ENCODE results near the gene ZXDC. TPM values are rescaled to one million over a fixed set of nuclear protein-coding genes. Genes with fewer than 3 reads are reported as not detected.

The ZXDC gene
- 15.9 and 17.2 TPM in 2 replicates for total RNA-seq (2014; rRNA removed; shearing (Covaris generic))

GRCh38 chr3:126475413-126476114 is at the start of gene ZXDC:
ZXDC (minus strand) TSS chr3:126475891; CDS start chr3:126475865, 26 bp downstream.
- Histone ChIP-seq H3K9me3 (replicated peaks) (no peaks in the 10 kb centered on the region), H3K27me3 (no peaks in the 10 kb centered on the region), H3K36me3 (peaks cover 9% of the 10 kb centered on the region), H3K4me3 (peak within 1 kb of the TSS; percentile 79), H3K4me1 (peaks cover 20% of the 10 kb centered on the region), H3K27ac (no peak within 1 kb of the TSS)
- peak; percentile 88 to 92 for DNase-seq

- no peaks in the 10 kb centered on the region for H3K36me3 ChIP-seq
- H3K4me1 ChIP-seq = no peaks in the 10 kb centered on the region
- H3K9me3 ChIP-seq (replicated peaks) = no peaks in the 10 kb centered on the region
- no peak overlapping the region for H3K27ac ChIP-seq
- no peak overlapping the region for H3K4me3 ChIP-seq
- H3K27me3 ChIP-seq = no peaks in the 10 kb centered on the region
- DNase-seq = no peak
Observed at GRCh38 chr3:126525091-126525852, 49.6 kb upstream of the ZXDC start.

- Histone ChIP-seq H3K9me3 (replicated peaks) (no peaks in the 10 kb centered on the region), H3K27me3 (no peaks in the 10 kb centered on the region), H3K36me3 (no peaks in the 10 kb centered on the region), H3K27ac (no peak overlapping the region), H3K4me3 (no peak overlapping the region), H3K4me1 (no peaks in the 10 kb centered on the region)
- no peak for DNase-seq
Observed at GRCh38 chr3:126524429-126524988, 48.8 kb upstream of the ZXDC start.

GRCh38 chr3:126523745-126524428 is 48.2 kb upstream of the ZXDC start, which contains the start of gene CHST13:
CHST13 (plus strand) TSS chr3:126524155; CDS start chr3:126524333, 178 bp downstream.
- DNase-seq = no peak
- no peak within 1 kb of the TSS for H3K27ac ChIP-seq
- H3K27me3 ChIP-seq = no peaks in the 10 kb centered on the region
- no peaks in the 10 kb centered on the region for H3K9me3 ChIP-seq (replicated peaks)
- no peak within 1 kb of the TSS for H3K4me3 ChIP-seq
- no peaks in the 10 kb centered on the region for H3K4me1 ChIP-seq
- H3K36me3 ChIP-seq = no peaks in the 10 kb centered on the region

GRCh38 chr3:126522363-126522788 is 46.7 kb upstream of the ZXDC start:
- Histone ChIP-seq H3K4me3 (no peak overlapping the region), H3K27me3 (no peaks in the 10 kb centered on the region), H3K36me3 (no peaks in the 10 kb centered on the region), H3K4me1 (no peaks in the 10 kb centered on the region), H3K9me3 (replicated peaks) (no peaks in the 10 kb centered on the region), H3K27ac (no peak overlapping the region)
- DNase-seq = peak; percentile 43 to 75

GRCh38 chr3:126521122-126521891 is 45.6 kb upstream of the ZXDC start:
- Histone ChIP-seq H3K9me3 (replicated peaks) (no peaks in the 10 kb centered on the region), H3K36me3 (no peaks in the 10 kb centered on the region), H3K4me1 (no peaks in the 10 kb centered on the region), H3K27me3 (no peaks in the 10 kb centered on the region), H3K27ac (no peak overlapping the region), H3K4me3 (no peak overlapping the region)
- no peak for DNase-seq

GRCh38 chr3:126519506-126520455 is 44.1 kb upstream of the ZXDC start:
- H3K36me3 ChIP-seq = no peaks in the 10 kb centered on the region
- H3K27me3 ChIP-seq = no peaks in the 10 kb centered on the region
- H3K27ac ChIP-seq = no peak overlapping the region
- H3K4me1 ChIP-seq = no peaks in the 10 kb centered on the region
- H3K9me3 ChIP-seq (replicated peaks) = no peaks in the 10 kb centered on the region
- H3K4me3 ChIP-seq = no peak overlapping the region
- no peak for DNase-seq

GRCh38 chr3:126518779-126519177 is 43.1 kb upstream of the ZXDC start:
- Histone ChIP-seq H3K27ac (no peak overlapping the region), H3K27me3 (no peaks in the 10 kb centered on the region), H3K4me3 (no peak overlapping the region), H3K9me3 (replicated peaks) (no peaks in the 10 kb centered on the region), H3K4me1 (no peaks in the 10 kb centered on the region), H3K36me3 (no peaks in the 10 kb centered on the region)
- no peak for DNase-seq

- no peak overlapping the region for H3K4me3 ChIP-seq
- H3K27ac ChIP-seq = no peak overlapping the region
- H3K4me1 ChIP-seq = no peaks in the 10 kb centered on the region
- DNase-seq = no peak
- H3K36me3 ChIP-seq = no peaks in the 10 kb centered on the region
- H3K27me3 ChIP-seq = no peaks in the 10 kb centered on the region
- H3K9me3 ChIP-seq (replicated peaks) = no peaks in the 10 kb centered on the region
Observed at GRCh38 chr3:126517986-126518778, 42.5 kb upstream of the ZXDC start.

- Histone ChIP-seq H3K9me3 (replicated peaks) (no peaks in the 10 kb centered on the region), H3K4me3 (no peak within 1 kb of the TSS), H3K27me3 (no peaks in the 10 kb centered on the region), H3K36me3 (no peaks in the 10 kb centered on the region), H3K4me1 (no peaks in the 10 kb centered on the region), H3K27ac (no peak within 1 kb of the TSS)
- DNase-seq = no peak
Observed at GRCh38 chr3:126517291-126517951, 41.7 kb upstream of the ZXDC start, which contains the start of gene UROC1. UROC1 (minus strand) TSS chr3:126517773; CDS start chr3:126517719, 54 bp downstream.

- no peak for DNase-seq
- Histone ChIP-seq H3K9me3 (replicated peaks) (no peaks in the 10 kb centered on the region), H3K4me1 (no peaks in the 10 kb centered on the region; the same call in 1 of the 2 replicates), H3K36me3 (no peaks in the 10 kb centered on the region), H3K27me3 (no peaks in the 10 kb centered on the region), H3K27ac (no peak overlapping the region), H3K4me3 (no peak overlapping the region)
Observed at GRCh38 chr3:126516936-126517290, 41.2 kb upstream of the ZXDC start.

GRCh38 chr3:126516152-126516935 is 40.7 kb upstream of the ZXDC start:
- H3K4me3 ChIP-seq = no peak overlapping the region
- H3K9me3 ChIP-seq (replicated peaks) = no peaks in the 10 kb centered on the region
- H3K4me1 ChIP-seq = peaks cover 1% of the 10 kb centered on the region; the same call in 1 of the 2 replicates
- DNase-seq = no peak
- H3K27ac ChIP-seq = no peak overlapping the region
- H3K27me3 ChIP-seq = no peaks in the 10 kb centered on the region
- H3K36me3 ChIP-seq = no peaks in the 10 kb centered on the region
